ENCODE data around the gene CDYL2.

DNA sequence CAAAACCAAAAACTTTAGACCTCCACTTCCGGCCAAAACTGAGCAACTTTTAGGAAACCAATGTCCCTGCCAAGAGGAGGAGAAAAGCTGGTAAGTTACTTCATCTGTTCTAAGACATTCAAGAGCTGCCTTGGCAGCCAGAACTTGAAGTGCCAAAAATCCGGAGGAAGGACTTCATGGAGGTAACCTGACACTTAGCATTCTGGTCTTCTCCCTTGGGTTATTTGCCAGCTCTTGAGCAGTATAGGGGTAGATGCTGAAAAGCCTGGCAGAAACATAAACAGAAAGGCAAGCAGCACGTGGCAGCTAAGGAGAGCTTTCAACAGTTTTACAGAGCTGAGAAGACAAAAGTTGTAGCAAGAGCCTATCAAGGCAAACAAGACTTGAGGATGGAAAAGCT, 53.2 kb downstream of the CDYL2 start:
- TF ChIP-seq CTCF (IDR thresholded peaks at IDR 0.05) (no peak), EP300 (IDR thresholded peaks at IDR 0.05) (no peak)
